ENCODE data around the gene CLK2.

- TF ChIP-seq, protein P1, sequence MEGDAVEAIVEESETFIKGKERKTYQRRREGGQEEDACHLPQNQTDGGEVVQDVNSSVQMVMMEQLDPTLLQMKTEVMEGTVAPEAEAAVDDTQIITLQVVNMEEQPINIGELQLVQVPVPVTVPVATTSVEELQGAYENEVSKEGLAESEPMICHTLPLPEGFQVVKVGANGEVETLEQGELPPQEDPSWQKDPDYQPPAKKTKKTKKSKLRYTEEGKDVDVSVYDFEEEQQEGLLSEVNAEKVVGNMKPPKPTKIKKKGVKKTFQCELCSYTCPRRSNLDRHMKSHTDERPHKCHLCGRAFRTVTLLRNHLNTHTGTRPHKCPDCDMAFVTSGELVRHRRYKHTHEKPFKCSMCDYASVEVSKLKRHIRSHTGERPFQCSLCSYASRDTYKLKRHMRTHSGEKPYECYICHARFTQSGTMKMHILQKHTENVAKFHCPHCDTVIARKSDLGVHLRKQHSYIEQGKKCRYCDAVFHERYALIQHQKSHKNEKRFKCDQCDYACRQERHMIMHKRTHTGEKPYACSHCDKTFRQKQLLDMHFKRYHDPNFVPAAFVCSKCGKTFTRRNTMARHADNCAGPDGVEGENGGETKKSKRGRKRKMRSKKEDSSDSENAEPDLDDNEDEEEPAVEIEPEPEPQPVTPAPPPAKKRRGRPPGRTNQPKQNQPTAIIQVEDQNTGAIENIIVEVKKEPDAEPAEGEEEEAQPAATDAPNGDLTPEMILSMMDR (optimal IDR thresholded peaks at IDR 0.05 in 1 of 3, IDR thresholded peaks at IDR 0.05 in 1 of 3, conservative IDR thresholded peaks at IDR 0.05 in 1 of 3; ENCODE audit: extremely low read depth in 1 of 3, insufficient read depth in 2 of 3, low read length in 3 of 3): no peak
- TF ChIP-seq EZH2 (IDR thresholded peaks at IDR 0.05; ENCODE audit: low read length): peak; percentile 23
These were observed 22.1 kb upstream of the CLK2 start for GRCh38 chr1:155295183-155295941.
